Measurements from ENCODE around the gene SNX13. TPM values are rescaled to one million over a fixed set of nuclear protein-coding genes. Genes with fewer than 3 reads are reported as not detected.

SNX13 gene
- total and polyA plus RNA-seq, 8 donors: 36.1 to 51.4 (median 43.2) TPM

DNA sequence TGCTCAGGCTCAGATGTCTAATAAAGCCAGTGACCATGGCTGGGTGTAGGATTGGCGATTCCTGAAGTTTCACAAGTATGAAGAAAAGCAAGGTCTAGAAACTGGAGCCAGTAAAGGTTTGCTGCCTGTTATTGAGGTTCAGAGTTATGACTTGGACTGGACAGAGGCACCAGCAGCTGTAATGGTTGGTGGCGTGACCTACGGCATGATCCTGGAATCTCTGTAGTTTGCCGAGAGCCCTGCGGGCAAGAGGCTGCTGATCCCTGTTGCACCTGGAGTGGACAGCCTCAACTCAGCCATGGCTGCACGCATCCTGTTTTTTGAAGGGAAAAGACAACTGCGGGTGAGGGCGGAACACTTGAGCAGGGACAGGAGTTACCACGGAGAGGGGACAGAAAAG is 22.4 kb upstream of the SNX13 start:
- H3K36me3 ChIP-seq: no peaks in the 10 kb centered on the region
- H3K27ac ChIP-seq: no peak overlapping the region
- no peak for DNase-seq
- no peaks in the 10 kb centered on the region for H3K27me3 ChIP-seq
- intact Hi-C loops (cut with DNase I): no loop called here
- ATAC-seq: no peak
- TF ChIP-seq, protein P1, sequence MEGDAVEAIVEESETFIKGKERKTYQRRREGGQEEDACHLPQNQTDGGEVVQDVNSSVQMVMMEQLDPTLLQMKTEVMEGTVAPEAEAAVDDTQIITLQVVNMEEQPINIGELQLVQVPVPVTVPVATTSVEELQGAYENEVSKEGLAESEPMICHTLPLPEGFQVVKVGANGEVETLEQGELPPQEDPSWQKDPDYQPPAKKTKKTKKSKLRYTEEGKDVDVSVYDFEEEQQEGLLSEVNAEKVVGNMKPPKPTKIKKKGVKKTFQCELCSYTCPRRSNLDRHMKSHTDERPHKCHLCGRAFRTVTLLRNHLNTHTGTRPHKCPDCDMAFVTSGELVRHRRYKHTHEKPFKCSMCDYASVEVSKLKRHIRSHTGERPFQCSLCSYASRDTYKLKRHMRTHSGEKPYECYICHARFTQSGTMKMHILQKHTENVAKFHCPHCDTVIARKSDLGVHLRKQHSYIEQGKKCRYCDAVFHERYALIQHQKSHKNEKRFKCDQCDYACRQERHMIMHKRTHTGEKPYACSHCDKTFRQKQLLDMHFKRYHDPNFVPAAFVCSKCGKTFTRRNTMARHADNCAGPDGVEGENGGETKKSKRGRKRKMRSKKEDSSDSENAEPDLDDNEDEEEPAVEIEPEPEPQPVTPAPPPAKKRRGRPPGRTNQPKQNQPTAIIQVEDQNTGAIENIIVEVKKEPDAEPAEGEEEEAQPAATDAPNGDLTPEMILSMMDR (IDR thresholded peaks at IDR 0.05): no peak
- H3K4me3 ChIP-seq: no peak overlapping the region
- H3K4me1 ChIP-seq: no peaks in the 10 kb centered on the region
- H3K9me3 ChIP-seq: no peaks in the 10 kb centered on the region

DNA sequence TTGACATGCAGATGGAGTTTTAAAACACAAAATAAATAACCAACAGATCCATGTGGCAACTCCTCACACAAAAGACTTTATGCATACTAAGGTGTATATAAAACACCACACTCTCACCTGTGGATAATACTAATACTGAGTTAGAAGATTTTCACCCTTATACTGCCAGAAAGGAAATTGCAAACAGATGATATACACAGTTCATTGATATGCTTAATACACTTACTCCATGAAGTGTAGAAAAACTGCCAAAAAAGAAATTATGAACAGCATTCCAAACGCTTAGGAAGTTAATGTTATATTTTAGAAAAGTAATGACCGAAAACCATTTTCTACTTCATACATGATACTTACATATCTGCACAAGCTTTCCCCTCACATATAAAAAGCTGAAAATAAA is 17.6 kb upstream of the SNX13 start:
- TF ChIP-seq, protein P1 (IDR thresholded peaks at IDR 0.05): no peak
- no peak for ATAC-seq
- Histone ChIP-seq H3K4me3 (no peak overlapping the region), H3K27ac (no peak overlapping the region), H3K36me3 (no peaks in the 10 kb centered on the region), H3K9me3 (no peaks in the 10 kb centered on the region), H3K27me3 (no peaks in the 10 kb centered on the region), H3K4me1 (no peaks in the 10 kb centered on the region)
- intact Hi-C loops (cut with DNase I): no loop called here
- no peak for DNase-seq

DNA sequence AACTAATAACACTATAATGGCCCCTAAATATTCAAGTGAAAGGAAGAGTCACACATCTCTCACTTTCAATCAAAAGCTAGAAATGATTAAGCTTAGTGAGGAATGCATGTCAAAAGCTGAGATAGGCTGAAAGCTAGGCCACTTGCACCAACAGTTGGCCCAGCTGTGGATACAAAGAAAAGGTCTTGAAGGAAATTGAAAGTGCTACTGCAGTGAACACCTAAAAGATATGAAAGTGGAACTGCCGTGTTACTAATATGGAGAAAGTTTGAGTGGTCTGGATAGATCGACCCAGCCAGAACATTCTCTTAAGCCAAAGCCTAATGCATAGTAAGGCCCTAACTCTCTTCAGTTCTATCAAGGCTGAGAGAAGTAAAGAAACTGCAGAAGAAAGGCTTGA is 12.1 kb upstream of the SNX13 start:
- intact Hi-C loops (cut with DNase I): no loop called here
- Histone ChIP-seq H3K36me3 (no peaks in the 10 kb centered on the region), H3K4me1 (no peaks in the 10 kb centered on the region), H3K27ac (no peak overlapping the region), H3K4me3 (no peak overlapping the region), H3K9me3 (no peaks in the 10 kb centered on the region), H3K27me3 (no peaks in the 10 kb centered on the region)
- TF ChIP-seq, protein P1 (IDR thresholded peaks at IDR 0.05): no peak
- no peak for DNase-seq
- ATAC-seq: no peak

DNA sequence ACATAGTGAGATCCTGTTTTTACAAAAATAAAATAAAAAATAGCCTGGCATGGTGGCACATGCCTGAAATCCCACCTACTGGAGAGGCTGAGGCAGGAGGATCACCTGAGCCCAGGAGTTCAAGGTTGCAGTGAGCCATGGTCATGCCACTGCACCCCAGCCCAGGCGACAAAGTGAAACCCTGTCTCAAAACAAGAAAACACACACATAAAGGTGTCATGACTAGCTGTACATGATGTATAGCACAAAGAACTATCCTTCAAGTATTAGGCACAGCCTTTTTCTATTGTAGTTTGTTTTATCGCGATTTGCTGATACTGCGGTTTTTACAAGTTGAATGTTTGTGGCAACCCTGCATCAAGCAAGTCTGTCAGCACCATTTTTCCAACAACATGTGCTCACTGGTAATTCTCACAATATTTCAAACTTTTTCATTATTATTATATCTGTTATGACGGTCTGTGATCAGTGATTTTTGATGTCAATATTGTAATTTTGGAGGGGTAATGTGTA is 11.5 kb upstream of the SNX13 start:
- Histone ChIP-seq H3K36me3 (no peaks in the 10 kb centered on the region), H3K9me3 (no peaks in the 10 kb centered on the region), H3K27ac (no peak overlapping the region), H3K4me3 (no peak overlapping the region), H3K27me3 (no peaks in the 10 kb centered on the region), H3K4me1 (peaks cover 0 to 4% of the 10 kb centered on the region in 2 donors)
- DNase-seq: no peak
- ATAC-seq: no peak
- TF ChIP-seq, protein P1 (IDR thresholded peaks at IDR 0.05): no peak
- intact Hi-C loops (cut with DNase I): no loop called here

DNA sequence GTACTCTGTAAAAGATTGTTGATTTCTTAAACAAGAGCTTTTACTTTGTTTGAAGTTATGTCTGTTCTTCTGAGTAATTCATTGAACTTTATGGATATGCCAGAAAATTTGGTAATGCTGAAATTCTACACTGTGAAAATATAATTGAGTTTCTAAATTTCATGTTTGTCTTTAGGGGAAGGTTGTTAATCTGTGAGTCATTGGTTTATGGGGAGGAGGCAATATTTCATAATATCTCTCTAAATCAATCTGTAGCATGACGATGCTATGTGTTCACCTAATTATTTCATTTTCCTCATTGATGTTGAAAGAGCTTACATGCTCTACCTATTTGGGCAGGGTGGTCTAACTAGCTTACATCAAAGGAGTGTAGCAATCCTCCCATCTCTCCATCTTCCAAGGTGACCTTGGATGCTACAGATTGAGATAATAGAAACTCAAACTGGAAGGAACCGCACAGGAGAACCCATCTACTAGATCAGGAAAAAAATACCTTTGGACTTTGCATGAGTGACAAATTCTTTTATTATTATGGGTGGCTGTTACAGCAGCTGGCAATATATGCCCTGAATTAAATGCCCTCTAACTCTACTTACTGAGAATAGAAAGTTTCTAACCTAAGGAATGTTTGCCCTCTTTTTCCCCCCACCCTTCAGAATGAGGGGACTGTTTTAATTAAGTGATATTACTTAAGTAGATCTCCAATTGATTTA is 8.4 kb upstream of the SNX13 start:
- Histone ChIP-seq H3K4me3 (no peak overlapping the region), H3K4me1 (peaks cover 0 to 4% of the 10 kb centered on the region in 2 donors), H3K9me3 (no peaks in the 10 kb centered on the region), H3K27me3 (no peaks in the 10 kb centered on the region), H3K36me3 (no peaks in the 10 kb centered on the region), H3K27ac (no peak overlapping the region)
- ATAC-seq (no peak), DNase-seq (no peak)
- intact Hi-C loops (cut with DNase I): no loop called here
- TF ChIP-seq, protein P1 (IDR thresholded peaks at IDR 0.05): no peak

Measured in left lung (tissue), 10 donors.